Right renal cortex interstitium (tissue), 3 donors: ENCODE data around the gene PITPNM2. TPM values are rescaled to one million over a fixed set of nuclear protein-coding genes. Genes with fewer than 3 reads are reported as not detected.

Experiments used
- DNase-seq, 3 donors: peaks; one replicate each; pipeline ENCODE4 v3.0.0-alpha.2; 2013; ENCODE audit warnings: low read depth in 3 of 3, low spot score in 2 of 3
- polyA plus RNA-seq, 3 donors: library from polyadenylated mRNA; unstranded; fragments of 120-200 nt; gene quantifications; one replicate each; pipeline ENCODE4 v1.2.1, GENCODE V29; 2013; ENCODE audit not compliant: insufficient read length in 3 of 3

The PITPNM2 gene
- 1 to 10 TPM; 4.7 to 5.8 (median 5.6) TPM for polyA plus RNA-seq

DNA sequence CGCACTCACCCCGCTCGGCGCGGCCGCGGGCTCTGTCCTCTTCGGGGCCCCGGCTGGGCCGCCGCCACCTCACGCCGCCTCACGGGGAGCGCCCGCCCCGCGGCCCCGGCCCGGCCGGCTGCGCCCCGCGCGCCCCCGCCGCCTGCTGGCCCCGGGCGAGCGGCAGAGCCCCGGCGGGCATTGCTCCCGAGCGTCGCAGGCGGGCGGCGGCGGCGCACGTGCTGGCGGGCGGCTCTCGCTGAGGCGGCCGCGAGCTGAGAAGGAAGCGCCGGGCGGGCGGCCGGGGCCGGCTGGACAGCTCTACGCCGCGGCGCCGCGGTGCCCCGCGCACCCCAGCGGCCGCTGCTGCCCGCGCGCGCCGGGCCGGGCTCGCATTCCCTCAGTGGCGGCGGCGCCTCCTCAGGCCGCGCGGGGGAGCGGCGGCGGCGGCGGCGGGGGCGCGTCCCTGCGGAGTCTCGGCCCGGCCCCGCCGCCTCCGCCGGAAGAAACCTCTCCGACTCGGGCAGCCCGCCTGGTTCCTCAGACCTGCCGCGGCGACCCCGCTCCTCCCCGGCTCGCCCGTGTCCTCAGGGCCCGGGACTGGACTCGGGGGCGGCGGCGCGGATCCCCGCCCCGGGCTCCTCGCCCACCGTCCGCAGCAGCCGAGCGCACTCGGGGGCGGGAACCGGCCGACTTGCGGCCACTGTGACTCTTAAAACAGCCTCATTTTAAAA, at the start of gene PITPNM2:
TSS of gene PITPNM2 (minus strand) at position 347 of the 713 bp plus-strand sequence. CDS start 116,500 bp downstream, outside the sequence.
- DNase-seq, result no peak

DNA sequence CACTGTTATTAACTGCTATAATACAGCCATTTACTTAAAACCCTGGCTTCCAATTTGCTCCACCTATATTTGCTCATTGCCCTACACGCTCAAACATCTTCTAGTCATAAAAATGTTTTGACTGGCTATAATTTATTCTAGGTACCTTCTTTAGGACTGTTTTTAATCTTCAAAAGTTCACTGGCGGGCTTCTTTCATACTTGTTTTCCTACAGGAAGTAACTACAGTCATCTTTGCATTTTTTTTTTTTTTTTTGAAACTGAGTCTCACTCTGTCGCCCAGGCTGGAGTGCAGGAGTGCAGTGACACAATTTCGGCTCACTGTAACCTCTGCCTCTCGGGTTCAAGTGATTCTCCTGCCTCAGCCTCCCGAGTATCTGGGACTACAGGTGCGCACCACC, 49.5 kb upstream of the PITPNM2 start:
- DNase-seq, result no peak

DNA sequence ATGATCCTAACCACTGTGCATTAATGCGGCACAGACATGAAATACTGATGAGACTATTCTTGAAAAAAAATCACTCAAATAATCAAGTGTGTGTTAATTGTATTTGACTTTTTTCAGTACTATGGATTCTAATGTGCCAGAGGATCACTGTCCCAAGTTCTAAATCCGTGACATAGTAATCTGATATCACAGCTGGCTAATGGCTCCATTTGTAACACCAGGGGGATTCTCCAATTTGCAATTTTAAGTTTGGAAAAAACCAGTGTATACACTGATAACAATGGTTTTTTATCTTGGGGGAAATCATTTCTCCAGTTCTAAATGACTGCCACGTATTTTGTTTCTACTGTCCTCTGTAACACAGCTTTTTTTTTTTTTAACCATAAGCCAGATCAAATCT, 49.0 kb upstream of the PITPNM2 start:
- DNase-seq, result no peak

DNA sequence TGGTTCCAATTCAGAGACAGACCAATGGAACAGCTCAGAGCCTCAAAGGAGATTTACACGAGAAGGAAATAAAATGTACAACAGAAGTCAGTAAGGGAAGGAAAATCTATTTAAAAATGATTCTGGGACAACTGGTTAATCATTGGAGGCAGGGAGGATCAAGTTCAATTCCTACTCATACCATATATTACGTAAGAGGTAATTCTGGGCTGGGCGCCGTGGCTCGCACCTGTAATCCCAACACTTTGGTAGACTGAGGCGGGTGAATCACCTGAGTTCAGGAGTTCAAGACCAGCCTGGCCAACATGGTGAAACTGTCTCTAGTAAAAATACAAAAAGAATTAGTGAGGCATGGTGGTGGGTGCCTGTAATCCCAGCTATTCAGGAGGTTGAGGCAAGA, 36.7 kb upstream of the PITPNM2 start:
- DNase-seq, result no peak

DNA sequence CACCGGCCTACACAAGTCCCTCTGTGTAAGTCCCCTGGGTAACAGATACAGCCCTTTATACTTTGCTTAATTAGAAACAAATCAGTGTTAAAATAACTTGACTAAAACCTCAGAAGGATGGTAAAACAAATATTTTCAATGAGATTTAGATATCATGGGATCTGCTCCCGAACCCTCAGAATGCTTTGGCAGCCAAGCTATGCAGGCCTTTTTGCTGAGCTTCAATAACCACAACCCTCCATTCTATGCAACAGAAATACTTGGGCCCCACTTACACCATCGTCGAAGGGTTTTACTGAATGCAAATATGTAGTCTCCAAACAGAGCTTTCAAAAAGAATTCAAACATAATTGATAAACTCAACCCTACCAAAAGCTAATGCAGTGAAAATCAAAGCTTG, 29.3 kb upstream of the PITPNM2 start:
- DNase-seq, result no peak

DNA sequence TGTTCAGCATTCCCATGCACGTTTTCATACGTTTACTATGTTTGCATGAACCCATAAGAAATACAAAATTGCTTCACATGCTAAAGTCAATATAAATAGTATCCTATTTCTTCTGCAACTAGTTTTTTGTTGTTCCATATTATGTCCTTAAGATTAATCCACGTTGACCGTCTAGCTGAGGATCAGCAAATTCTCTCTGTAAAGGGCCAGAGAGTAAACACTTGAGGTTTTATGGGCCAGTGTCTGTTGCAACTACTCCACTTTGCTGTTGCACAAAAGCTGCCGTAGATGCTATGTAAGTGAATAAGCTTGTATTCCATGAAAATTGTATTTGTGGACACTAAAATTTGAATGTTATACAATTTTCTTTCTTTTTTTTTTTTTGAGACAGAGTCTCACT, 21.1 kb upstream of the PITPNM2 start:
- no peak for DNase-seq

DNA sequence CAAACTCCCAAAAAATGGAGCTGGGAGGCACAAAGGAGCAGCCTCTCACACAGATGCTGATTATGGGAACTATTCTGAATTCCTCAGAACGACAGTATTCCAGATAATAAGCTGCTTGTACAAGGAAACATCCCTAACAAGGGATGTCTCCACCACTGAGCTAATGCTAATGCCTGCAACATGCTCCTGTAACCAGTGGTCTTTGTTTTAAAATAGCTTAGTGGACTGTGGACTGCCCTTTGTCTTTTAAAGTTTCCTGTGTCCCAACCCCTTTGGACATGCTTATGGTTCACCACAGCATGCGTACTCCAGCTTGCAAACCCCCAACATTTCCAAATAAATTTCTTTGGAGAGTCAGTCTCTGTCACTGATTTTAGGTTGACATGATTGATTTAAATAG, 16.4 kb upstream of the PITPNM2 start:
- DNase-seq, result no peak

DNA sequence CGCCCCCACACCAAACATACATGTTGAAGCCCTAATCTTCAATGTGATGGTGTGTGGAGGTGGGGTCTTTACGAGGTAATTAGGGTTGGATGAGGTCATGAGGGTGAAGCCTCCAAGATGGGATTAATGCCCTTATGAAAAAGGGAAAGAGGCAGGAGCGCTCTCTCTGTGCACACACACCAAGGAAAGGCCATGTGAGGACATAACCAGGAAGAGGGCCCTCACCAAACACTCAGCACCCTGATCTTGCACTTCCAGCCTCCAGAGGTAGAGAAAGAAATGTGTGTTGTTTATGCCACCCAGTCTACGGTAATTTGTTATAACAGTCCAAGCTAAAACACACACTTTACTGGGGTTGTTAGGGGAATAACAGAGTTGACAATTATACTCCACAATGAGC, 14.6 kb upstream of the PITPNM2 start:
- DNase-seq, result no peak

DNA sequence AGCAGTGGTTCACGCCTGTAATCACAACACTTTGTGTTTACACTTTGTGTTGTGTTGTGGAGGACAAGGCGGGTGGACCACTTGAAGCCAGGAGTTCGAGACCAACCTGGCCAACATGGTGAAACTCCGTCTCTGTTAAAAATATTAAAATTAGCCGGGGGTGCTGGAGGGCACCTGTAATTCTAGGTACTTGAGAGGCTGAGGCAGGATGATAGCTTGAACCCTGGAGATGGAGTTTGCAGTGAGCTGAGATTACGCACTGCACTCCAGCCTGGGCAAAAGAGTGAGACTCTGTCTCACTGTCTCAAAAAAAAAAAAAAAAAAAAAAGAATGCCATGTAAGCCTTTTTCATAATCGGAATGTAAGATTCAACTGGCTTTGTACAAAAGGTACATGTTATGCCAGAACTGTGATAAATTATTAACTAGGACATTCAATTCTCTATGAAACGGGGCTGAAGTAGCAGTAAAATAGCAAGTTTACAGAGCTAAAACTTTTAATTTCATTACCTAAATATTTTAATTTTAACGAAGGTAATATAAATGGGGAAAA, 13.9 kb upstream of the PITPNM2 start:
- DNase-seq, result no peak

DNA sequence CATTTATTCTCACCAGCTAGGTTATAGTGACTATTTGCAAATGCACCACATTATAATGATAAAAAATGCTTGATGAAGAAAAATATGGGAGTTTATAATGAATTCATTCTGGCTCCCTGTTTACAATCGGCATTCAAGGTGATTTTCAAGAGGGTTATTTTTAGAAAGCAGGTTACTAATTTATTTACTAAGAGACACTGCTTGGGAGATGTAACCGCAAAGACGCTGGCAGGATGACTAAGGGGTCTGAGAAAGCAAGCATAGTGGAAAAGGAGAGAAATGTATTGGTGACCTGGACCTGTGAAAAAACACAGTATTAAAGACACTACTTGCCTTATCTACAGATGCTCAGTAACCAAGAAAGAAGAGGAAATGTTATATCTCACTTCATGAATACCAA, 13.3 kb upstream of the PITPNM2 start:
- DNase-seq, result no peak

DNA sequence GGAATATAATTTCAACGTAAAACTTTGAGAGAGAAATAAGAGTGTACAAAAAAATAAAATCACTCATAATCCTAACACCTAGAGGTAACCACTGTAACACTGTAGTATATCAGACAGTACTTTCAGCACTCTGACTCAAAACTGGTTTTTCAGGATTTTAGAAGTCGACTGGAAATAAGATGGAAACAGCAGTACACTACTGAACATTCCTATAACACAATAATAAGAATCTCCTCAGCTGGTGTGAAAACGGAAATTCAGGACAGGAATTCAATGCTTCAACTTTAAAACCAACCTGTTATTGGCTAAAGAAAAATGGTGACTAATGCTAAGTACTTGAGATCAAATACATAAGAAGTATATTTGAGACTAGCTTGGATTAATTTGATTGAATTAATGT, 12.3 kb upstream of the PITPNM2 start:
- no peak for DNase-seq

DNA sequence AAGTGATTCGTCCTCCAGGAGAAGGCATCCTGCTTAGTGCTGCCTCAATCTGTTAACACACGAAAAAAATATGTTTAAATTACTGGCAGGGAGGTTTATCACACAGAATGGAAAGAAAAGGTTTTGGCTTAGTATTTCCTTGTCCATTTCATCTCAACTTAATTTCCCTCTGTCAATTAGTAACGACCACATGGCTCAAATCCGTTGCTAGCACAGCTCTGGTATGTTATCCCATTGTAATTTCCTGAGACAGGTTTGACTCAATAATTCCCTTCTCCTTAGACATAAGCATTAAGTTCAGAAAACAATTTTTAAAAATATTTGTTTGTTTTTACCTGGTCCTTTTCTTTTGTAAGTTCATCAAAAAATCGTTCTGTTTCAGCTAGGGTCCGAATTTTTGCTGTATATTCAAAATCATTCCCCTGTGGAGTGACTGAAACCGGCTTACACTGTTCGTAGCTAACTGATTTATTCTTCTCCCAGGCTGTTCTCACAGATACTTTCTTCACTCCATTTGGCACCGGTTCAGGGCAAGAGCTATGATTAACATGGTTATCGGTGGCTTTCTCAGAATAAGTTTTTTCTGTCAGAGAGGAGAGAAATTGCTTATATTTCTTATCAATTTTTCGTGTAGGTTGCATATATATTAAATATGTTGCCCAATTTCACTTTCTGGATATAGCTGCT, 10.1 kb upstream of the PITPNM2 start:
- no peak for DNase-seq

DNA sequence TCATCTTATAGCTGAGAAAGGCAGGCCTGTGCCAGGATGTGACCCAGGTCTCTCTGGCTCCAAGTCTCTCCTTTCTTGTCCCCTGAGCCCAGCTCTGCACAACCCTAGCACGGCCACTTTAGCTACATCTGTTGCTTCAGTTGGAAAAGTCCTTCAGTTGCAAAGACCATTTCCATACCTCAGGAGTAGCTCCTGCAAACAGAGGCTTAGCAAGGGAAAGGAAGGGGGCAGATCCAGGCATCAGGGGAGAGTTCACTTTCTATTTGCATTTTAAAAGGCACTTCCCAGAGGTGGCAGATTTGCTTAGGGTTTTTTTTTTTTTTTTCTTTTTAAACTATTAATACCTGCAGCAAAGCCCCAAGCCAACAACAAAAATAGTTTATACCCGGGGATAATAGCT, 3.0 kb upstream of the PITPNM2 start:
- no peak for DNase-seq

DNA sequence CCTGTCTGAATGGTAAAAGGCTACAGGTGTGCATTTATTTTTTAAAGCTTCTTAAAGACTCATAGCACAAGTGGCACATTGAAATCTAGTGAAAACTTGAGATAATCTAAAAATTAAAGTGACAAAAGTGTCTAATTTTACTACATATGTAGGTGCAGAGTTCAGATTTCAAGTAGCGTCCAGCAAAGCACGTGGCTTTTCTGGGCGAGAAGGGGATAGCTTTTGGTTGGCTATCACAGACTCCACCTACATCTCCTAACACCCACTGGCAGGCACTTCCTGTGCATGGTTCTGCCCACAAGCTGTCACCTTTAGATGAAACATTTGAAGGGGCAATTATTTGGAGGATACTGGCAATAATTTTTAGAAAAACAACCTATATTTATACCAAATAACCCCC, 1.9 kb upstream of the PITPNM2 start:
- DNase-seq, result no peak

DNA sequence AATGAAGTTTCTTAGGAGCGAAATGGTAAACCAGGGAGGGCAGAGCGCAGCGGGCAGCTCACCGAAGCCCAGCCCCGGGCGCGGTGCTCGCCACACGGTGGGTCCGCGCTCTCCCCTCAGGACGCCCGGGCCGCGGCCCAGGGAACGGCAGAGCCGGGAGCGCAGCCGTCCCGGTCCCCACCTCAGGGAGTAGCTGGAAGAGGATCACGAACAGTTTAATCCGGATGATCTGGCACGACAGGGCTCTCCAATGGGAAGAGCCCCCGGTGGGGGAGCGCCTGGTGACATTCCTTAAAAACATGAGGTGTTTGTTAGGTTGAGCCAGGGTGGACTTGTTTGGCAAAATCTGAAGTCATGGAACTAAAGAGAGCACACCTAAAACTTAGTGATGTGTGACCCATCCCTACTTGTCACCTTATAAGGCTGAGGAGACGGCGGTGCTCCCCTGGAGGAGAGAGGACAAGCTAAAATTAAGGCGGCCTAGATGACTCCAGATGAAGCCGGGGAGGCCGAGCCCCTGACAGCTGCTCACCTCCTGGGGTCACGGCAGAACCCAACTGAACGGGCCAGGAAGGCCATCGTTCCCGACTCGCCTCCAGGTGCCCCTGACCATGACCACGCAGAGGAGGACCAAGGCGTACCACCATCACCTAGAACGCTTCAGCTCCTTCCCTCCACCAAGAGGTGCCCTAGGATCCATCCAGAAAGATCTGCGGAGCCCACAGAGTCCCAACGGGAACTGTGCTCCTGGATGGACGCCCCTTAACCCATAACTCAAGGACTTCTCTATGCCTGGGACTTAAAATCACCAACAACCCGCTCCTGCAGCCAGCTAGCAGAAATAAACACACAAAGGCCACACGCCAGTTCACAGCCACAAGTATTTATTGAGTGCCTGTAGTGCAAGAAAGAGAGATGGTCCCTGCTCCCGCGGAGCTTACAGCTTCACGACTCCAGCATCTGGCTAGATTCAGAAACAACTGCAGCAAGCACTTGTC, 866 bp upstream of the PITPNM2 start:
- no peak for DNase-seq

DNA sequence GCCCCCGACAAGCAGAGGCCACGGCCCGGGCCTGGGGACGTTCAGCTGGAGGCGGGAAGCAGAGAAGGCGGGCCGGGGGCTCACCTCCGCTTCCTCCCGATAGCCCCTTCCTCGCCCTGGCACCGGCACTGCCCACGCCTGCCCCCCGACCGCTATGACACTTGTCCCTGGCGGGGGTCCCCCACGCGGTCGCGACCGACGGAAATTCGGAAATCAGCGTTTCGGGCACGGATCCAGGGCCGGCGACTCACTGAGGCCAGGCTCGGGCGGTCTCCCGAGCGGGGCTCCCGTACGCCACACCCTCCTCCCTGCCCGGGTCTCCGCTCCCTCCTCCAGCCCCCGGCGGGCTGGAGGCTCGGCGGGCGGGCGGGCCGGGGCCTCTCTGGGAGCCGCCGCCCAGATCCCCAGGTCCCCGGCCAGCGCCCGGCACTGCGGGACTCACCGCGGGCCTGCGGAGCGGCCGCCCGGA, 581 bp downstream of the PITPNM2 start:
- DNase-seq, result no peak

DNA sequence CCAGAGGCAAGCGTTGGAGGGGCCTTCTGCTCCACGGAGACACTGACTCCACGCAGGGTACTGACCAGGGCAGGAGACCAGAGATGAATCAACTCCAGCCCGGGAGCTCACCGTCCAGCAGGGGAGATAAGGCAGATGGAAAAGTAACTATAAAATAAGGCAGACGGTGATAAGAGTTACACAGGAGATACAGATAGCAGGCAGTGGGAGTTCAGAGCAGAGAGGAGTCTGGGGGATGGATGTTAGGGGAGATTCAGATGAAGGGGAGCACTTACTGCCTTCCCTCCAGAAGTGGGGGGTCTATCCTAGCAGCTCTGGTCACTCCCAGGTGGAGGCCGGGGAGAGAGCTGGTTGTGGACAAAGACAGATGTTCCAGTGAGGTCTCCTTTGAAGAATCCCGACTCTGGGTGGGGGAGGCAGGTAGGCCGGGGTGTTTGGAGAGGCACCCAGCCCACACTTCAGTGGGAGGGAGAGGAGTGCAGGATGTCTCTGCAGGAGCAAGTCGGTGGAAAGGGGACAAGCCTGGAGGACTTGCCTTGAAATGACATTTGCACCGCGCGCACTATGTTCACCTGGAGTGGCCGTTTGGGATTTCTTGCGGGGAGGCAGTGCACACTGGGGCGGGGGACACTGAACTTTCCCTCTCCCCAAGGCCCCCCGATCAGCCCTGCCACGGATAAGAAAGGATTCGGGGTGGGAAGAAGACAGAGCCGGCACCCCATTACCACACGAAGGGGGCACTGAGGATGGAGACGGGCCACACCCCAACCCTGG, 1.2 kb downstream of the PITPNM2 start:
- no peak for DNase-seq

DNA sequence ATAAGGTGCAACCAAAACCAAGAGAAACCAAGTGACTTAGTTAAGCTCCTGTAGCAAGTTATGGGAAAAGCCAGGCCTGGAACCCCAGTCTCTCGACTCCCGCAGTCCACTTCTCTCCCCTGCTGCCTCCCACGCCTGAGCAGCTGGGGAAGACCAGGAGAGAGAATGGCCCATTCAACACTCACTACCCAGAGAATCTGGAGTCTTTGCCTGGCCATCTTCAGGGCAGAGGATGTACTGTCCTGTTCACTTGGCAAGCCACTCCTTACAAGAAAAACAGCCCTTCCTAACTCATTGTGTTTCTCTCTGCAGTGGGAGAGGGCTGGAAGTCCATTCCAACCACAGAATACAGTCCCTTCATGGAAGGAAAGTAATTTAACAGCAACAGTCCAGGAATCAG, 1.8 kb downstream of the PITPNM2 start:
- DNase-seq, result no peak

DNA sequence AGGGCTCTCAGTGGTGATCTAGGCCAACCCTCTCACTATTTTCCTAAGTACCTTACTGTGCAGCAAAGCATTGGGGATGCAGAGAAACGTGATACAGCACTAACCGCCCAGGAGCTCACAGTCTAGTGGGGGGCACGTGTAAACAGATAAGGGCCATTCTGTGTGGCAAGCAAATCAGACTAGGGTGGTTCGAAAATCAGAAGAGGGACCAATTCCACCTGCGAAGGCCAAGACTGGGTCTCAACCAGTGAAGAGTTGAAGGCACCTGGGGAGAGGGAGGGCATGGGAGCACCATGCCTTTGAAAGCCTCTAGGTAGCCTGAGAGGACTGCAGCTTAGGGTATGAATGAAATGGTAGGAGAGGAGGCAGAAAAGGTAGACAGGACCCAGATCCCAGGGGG, 2.2 kb downstream of the PITPNM2 start:
- no peak for DNase-seq

DNA sequence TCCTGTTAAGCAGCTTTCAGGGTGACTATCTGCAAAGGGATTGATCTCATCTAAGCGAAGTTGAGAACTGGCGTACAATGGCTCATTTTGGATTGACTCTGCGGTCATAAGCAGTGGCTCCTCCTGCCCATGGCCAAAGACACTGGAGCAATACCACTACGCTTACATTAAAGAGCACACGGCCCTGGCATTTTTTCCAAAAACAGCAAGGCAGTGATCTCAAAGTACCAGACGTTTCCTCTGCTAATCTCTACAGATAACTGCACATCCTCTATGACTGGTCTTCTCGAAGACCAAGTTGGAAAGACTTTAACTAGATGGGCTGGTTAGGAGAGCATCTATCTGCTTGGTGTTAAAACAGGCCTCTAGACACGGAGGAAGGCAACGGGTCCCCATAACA, 2.7 kb downstream of the PITPNM2 start:
- no peak for DNase-seq
